Activated naive CD8-positive, alpha-beta T cell treated with anti-CD3 and anti-CD28 coated beads for 36 hours (primary cell): ENCODE results near the gene NKX2-3. TPM values are rescaled to one million over a fixed set of nuclear protein-coding genes. Genes with fewer than 3 reads are reported as not detected.

Source experiments
- DNase-seq: peaks from one replicate; pipeline ENCODE4 v3.0.0; 2021
- H3K27ac Mint-ChIP-seq: one replicate; pipeline ENCODE4 v1.8.0; 2022; ENCODE audit warnings: mild to moderate bottlenecking, moderate library complexity, mixed read lengths
- H3K27me3 Mint-ChIP-seq: one replicate; pipeline ENCODE4 v1.8.0; 2022; ENCODE audit warnings: mild to moderate bottlenecking, mixed read lengths
- H3K36me3 Mint-ChIP-seq: one replicate; pipeline ENCODE4 v1.8.0; 2021; ENCODE audit warnings: mild to moderate bottlenecking, mixed read lengths
- H3K4me1 Mint-ChIP-seq: one replicate; pipeline ENCODE4 v1.8.0; 2021; ENCODE audit warnings: mixed read lengths
- H3K4me3 Mint-ChIP-seq: one replicate; pipeline ENCODE4 v1.8.0; 2022; ENCODE audit warnings: mild to moderate bottlenecking, moderate library complexity, mixed read lengths
- H3K9me3 Mint-ChIP-seq: one replicate; pipeline ENCODE4 v1.8.0; 2022; ENCODE audit warnings: mixed read lengths
- total RNA-seq, 2 experiments: library from RNA; stranded (reverse); gene quantifications; one replicate each; pipeline ENCODE4 v1.2.3, GENCODE V29; 2021

NKX2-3 gene
- total RNA-seq, 2 experiments from 2014 or later = not detected

- peaks cover 9% of the 10 kb centered on the region for H3K4me1 Mint-ChIP-seq
- no peak overlapping the region for H3K4me3 Mint-ChIP-seq
- H3K27me3 Mint-ChIP-seq = peaks cover 93% of the 10 kb centered on the region
- no peak for DNase-seq
- no peak overlapping the region for H3K27ac Mint-ChIP-seq
- H3K36me3 Mint-ChIP-seq = no peaks in the 10 kb centered on the region
- H3K9me3 Mint-ChIP-seq = no peaks in the 10 kb centered on the region
Measured at GRCh38 chr10:99540657-99541531, 8.2 kb downstream of the NKX2-3 start.

GRCh38 chr10:99544322-99544721 is 11.6 kb downstream of the NKX2-3 start:
- Mint-ChIP-seq H3K27me3 (peaks cover 86% of the 10 kb centered on the region), H3K9me3 (no peaks in the 10 kb centered on the region)
- no peak for DNase-seq

GRCh38 chr10:99548041-99548530 is 15.3 kb downstream of the NKX2-3 start:
- H3K4me3 Mint-ChIP-seq = no peak overlapping the region
- no peaks in the 10 kb centered on the region for H3K36me3 Mint-ChIP-seq
- H3K9me3 Mint-ChIP-seq = no peaks in the 10 kb centered on the region
- no peak for DNase-seq
- H3K4me1 Mint-ChIP-seq = no peaks in the 10 kb centered on the region
- H3K27me3 Mint-ChIP-seq = peaks cover 75% of the 10 kb centered on the region
- no peak overlapping the region for H3K27ac Mint-ChIP-seq

More at GRCh38 chr10:99544322-99544721, 11.6 kb downstream of the NKX2-3 start:
- no peak overlapping the region for H3K4me3 Mint-ChIP-seq
- H3K27ac Mint-ChIP-seq = no peak overlapping the region
- no peaks in the 10 kb centered on the region for H3K36me3 Mint-ChIP-seq
- H3K4me1 Mint-ChIP-seq = no peaks in the 10 kb centered on the region

GRCh38 chr10:99551158-99551557 is 18.4 kb downstream of the NKX2-3 start:
- no peaks in the 10 kb centered on the region for H3K36me3 Mint-ChIP-seq
- peaks cover 73% of the 10 kb centered on the region for H3K27me3 Mint-ChIP-seq
- H3K27ac Mint-ChIP-seq = no peak overlapping the region
- no peak overlapping the region for H3K4me3 Mint-ChIP-seq
- no peak for DNase-seq
- no peaks in the 10 kb centered on the region for H3K9me3 Mint-ChIP-seq
- H3K4me1 Mint-ChIP-seq = peaks cover 10% of the 10 kb centered on the region

GRCh38 chr10:99551616-99552015 is 18.9 kb downstream of the NKX2-3 start:
- Mint-ChIP-seq H3K27me3 (peaks cover 70% of the 10 kb centered on the region), H3K9me3 (no peaks in the 10 kb centered on the region), H3K27ac (no peak overlapping the region), H3K36me3 (no peaks in the 10 kb centered on the region), H3K4me1 (peaks cover 12% of the 10 kb centered on the region), H3K4me3 (no peak overlapping the region)
- no peak for DNase-seq

GRCh38 chr10:99555371-99555770 is 22.6 kb downstream of the NKX2-3 start:
- Mint-ChIP-seq H3K36me3 (no peaks in the 10 kb centered on the region), H3K9me3 (no peaks in the 10 kb centered on the region), H3K27ac (no peak overlapping the region), H3K4me3 (no peak overlapping the region), H3K4me1 (peaks cover 12% of the 10 kb centered on the region), H3K27me3 (peaks cover 69% of the 10 kb centered on the region)
- DNase-seq = no peak

GRCh38 chr10:99555825-99556523 is 23.2 kb downstream of the NKX2-3 start:
- Mint-ChIP-seq H3K27me3 (peaks cover 71% of the 10 kb centered on the region), H3K9me3 (no peaks in the 10 kb centered on the region), H3K27ac (no peak overlapping the region), H3K4me3 (no peak overlapping the region), H3K36me3 (no peaks in the 10 kb centered on the region), H3K4me1 (peaks cover 12% of the 10 kb centered on the region)
- DNase-seq = no peak

GRCh38 chr10:99557044-99557443 is 24.3 kb downstream of the NKX2-3 start:
- Mint-ChIP-seq H3K9me3 (no peaks in the 10 kb centered on the region), H3K36me3 (no peaks in the 10 kb centered on the region), H3K27me3 (peaks cover 68% of the 10 kb centered on the region)

GRCh38 chr10:99558708-99559107 is 26.0 kb downstream of the NKX2-3 start:
- H3K36me3 Mint-ChIP-seq = no peaks in the 10 kb centered on the region
- no peaks in the 10 kb centered on the region for H3K9me3 Mint-ChIP-seq
- peaks cover 12% of the 10 kb centered on the region for H3K4me1 Mint-ChIP-seq
- DNase-seq = no peak
- no peak overlapping the region for H3K4me3 Mint-ChIP-seq
- H3K27ac Mint-ChIP-seq = no peak overlapping the region
- peaks cover 65% of the 10 kb centered on the region for H3K27me3 Mint-ChIP-seq

More at GRCh38 chr10:99557044-99557443, 24.3 kb downstream of the NKX2-3 start:
- Mint-ChIP-seq H3K4me3 (no peak overlapping the region), H3K4me1 (peaks cover 12% of the 10 kb centered on the region), H3K27ac (no peak overlapping the region)
- DNase-seq = no peak

GRCh38 chr10:99560277-99561126 is 27.8 kb downstream of the NKX2-3 start:
- Mint-ChIP-seq H3K27me3 (peaks cover 50% of the 10 kb centered on the region), H3K36me3 (no peaks in the 10 kb centered on the region), H3K27ac (no peak overlapping the region), H3K9me3 (no peaks in the 10 kb centered on the region), H3K4me3 (no peak overlapping the region), H3K4me1 (peaks cover 9% of the 10 kb centered on the region)
- DNase-seq = no peak

- no peaks in the 10 kb centered on the region for H3K4me1 Mint-ChIP-seq
- no peaks in the 10 kb centered on the region for H3K36me3 Mint-ChIP-seq
- no peaks in the 10 kb centered on the region for H3K9me3 Mint-ChIP-seq
- no peak for DNase-seq
- H3K27me3 Mint-ChIP-seq = peaks cover 50% of the 10 kb centered on the region
- H3K4me3 Mint-ChIP-seq = no peak overlapping the region
- H3K27ac Mint-ChIP-seq = no peak overlapping the region
Measured at GRCh38 chr10:99562631-99563030, 29.9 kb downstream of the NKX2-3 start.

GRCh38 chr10:99564361-99564760 is 31.6 kb downstream of the NKX2-3 start:
- Mint-ChIP-seq H3K27ac (no peak overlapping the region), H3K36me3 (no peaks in the 10 kb centered on the region), H3K9me3 (no peaks in the 10 kb centered on the region), H3K4me3 (no peak overlapping the region), H3K27me3 (peaks cover 53% of the 10 kb centered on the region), H3K4me1 (no peaks in the 10 kb centered on the region)
- no peak for DNase-seq

GRCh38 chr10:99565166-99565565 is 32.4 kb downstream of the NKX2-3 start:
- no peak overlapping the region for H3K27ac Mint-ChIP-seq
- no peak for DNase-seq
- no peaks in the 10 kb centered on the region for H3K4me1 Mint-ChIP-seq
- no peaks in the 10 kb centered on the region for H3K9me3 Mint-ChIP-seq
- no peak overlapping the region for H3K4me3 Mint-ChIP-seq
- H3K36me3 Mint-ChIP-seq = no peaks in the 10 kb centered on the region
- peaks cover 49% of the 10 kb centered on the region for H3K27me3 Mint-ChIP-seq

GRCh38 chr10:99569253-99569939 is 36.7 kb downstream of the NKX2-3 start:
- Mint-ChIP-seq H3K27ac (no peak overlapping the region), H3K4me1 (no peaks in the 10 kb centered on the region)

More at GRCh38 chr10:99569253-99569939, 36.7 kb downstream of the NKX2-3 start:
- Mint-ChIP-seq H3K4me3 (no peak overlapping the region), H3K9me3 (no peaks in the 10 kb centered on the region), H3K27me3 (peaks cover 45% of the 10 kb centered on the region), H3K36me3 (no peaks in the 10 kb centered on the region)
- no peak for DNase-seq
